ENCODE results near the gene CDH4. TPM values are rescaled to one million over a fixed set of nuclear protein-coding genes. Genes with fewer than 3 reads are reported as not detected.
"Not testable (repeated sequence)": the region's sequence is repeated elsewhere in the genome, so short reads cannot be mapped to it uniquely, and the experiment has no call there.

CDH4 gene
- total RNA-seq, 1 donor from 2014 or later: not detected

GRCh38 chr20:61852268-61853072 lies 600.4 kb downstream of the CDH4 start:
- no peak for DNase-seq (ENCODE audit: low spot score)
- intact Hi-C loops (cut with DNase I): no loop called here

GRCh38 chr20:61853073-61854005 lies 601.3 kb downstream of the CDH4 start:
- intact Hi-C loops (cut with DNase I): no loop called here

GRCh38 chr20:61854538-61854937 lies 602.5 kb downstream of the CDH4 start:
- intact Hi-C loops (cut with DNase I); DNase-seq (ENCODE audit: low spot score): not testable (repeated sequence)

More at GRCh38 chr20:61853073-61854005, 601.3 kb downstream of the CDH4 start:
- no peak for DNase-seq (ENCODE audit: low spot score)

GRCh38 chr20:61855286-61855685 lies 603.2 kb downstream of the CDH4 start:
- DNase-seq (ENCODE audit: low spot score): no peak
- intact Hi-C loops (cut with DNase I): no loop called here

GRCh38 chr20:61856626-61857413 lies 604.8 kb downstream of the CDH4 start:
- no peak for DNase-seq (ENCODE audit: low spot score)
- intact Hi-C loops (cut with DNase I): no loop called here

DNA sequence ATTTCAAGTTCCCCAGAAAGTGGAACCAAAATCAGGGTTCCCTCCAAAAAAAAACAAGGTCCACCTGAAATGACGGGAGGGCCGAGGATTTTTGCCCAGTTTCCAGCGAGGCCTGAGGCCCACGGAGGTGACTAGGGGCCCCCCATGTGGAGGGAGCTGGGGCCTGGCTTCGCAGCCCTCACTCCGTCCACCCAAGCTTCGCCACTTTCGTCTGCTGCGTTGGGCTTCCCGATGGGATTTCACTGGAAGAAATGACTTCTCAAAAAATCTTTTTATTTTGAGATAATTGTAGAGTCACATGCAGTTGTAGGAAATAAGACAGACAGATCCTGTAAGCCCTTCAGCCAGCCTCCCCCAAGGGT lies 605.3 kb downstream of the CDH4 start:
- intact Hi-C loops (cut with DNase I): no loop called here
- no peak for DNase-seq (ENCODE audit: low spot score)

- no peak for DNase-seq (ENCODE audit: low spot score)
- intact Hi-C loops (cut with DNase I): no loop called here
Observed at GRCh38 chr20:61857884-61858283, 605.8 kb downstream of the CDH4 start.

DNA sequence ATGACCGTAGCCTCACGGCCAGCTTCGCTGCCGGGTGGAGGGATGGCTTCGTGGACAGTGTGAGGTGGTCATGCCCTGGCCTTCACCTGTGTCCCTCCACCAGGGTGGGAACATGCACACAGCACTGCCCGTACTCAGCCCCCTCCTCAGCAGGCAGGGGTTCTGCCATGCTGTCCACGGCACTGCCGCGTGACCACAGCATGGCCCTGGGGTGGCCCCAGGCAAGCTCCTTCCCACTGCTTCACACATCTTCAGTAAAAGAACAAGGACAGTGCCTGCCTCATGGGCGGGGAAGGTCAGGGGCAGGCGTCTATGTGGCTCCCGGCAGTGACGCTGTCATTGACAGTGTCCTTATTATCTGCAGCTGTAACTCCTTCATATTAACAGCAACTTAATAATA lies 607.7 kb downstream of the CDH4 start:
- intact Hi-C loops (cut with DNase I): no loop called here
- DNase-seq (ENCODE audit: low spot score): no peak

DNA sequence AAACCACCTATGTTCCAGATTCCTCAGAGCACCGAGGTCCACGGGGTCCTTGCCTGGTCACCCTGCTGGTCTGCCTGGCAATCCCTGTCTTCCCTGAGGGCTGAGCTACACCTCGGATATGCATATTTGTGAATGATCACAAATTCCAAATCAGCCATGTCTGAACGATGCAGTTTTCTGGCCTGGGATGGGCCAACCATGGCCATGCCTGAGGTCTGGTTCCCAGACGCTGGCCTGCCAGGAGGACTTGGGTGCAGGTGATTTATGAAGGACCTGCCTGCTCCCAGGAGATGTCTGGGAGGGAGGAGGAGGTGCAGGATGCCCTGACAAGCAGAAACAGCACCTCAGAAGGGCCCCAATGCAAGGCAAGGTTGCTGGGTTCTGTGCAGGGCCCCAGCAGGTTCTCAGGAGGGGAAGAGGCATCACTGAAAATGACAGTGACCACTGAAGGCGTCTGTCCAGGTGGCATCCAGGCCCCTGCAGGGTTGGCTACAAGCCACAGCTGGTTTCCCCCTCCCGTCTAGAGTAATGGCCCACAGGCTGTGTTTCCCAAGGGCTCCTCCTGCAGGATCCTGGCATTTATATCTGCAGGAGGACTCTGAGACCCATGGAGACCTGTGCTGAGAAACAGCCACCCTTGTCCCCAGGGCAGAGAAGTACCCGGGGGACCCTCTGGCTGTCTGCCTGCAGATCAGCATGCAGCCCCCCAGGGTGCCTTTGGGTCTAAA lies 608.4 kb downstream of the CDH4 start:
- no peak for DNase-seq (ENCODE audit: low spot score)
- intact Hi-C loops (cut with DNase I): no loop called here

DNA sequence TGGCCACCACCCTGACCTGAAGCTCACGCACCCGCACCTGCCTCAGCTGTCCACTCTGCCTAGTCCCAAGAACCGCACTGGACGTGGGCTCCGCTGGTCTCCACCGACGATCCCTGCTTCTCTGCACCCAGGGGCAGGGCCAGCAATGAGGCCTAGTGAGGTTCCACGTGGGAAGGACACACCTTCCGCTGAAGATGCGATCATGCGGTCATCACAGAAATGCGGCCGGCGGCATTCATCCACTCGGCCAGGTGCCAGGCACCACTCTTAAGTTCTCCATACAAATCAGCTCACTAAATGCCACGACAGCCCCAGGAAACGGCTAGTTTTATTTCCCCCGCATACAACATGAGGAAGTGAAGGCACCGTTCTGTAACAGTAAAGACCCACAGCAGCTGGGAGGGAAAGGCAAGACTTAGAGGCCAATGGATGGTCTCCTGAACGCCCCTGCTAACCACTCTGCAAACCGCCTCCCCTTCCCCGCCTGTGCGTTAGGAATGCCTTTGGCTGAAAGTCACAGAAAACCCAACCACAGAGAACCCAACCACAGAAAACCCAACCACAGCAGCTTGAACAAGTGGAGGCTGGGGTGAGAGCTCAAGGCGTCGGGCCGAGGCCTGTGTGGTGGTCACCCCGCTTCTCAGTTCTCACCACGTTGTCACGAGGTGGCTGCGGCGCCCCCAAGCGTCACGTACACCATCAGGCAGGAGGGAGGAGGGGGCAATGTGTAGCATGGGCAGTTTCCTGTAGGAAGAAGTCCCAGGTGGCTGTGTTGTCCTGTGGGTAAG lies 609.2 kb downstream of the CDH4 start:
- DNase-seq (ENCODE audit: low spot score): no peak
- intact Hi-C loops (cut with DNase I): no loop called here

DNA sequence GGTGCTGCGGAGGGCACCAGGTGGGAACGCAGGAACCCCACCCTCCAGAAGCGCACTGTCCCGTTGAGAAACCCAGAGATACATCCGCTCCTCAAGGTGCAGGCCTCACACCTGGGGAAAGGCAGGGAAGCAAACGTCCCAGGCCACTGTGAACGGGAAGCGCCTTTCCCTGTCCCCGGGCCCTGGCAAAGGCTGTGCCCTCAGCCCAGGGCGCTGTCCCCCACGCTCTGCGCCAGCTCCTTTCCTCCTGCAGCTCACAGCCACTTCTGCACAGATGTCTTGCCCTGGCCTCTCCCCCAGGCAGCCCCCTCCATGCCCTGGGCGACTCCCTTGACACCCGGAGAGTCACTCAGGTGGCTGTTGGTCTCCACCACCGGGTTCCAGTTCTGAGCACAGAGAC lies 609.8 kb downstream of the CDH4 start:
- intact Hi-C loops (cut with DNase I): no loop called here
- DNase-seq (ENCODE audit: low spot score): no peak

GRCh38 chr20:61862881-61863280 lies 610.8 kb downstream of the CDH4 start:
- no peak for DNase-seq (ENCODE audit: low spot score)
- intact Hi-C loops (cut with DNase I): no loop called here

DNA sequence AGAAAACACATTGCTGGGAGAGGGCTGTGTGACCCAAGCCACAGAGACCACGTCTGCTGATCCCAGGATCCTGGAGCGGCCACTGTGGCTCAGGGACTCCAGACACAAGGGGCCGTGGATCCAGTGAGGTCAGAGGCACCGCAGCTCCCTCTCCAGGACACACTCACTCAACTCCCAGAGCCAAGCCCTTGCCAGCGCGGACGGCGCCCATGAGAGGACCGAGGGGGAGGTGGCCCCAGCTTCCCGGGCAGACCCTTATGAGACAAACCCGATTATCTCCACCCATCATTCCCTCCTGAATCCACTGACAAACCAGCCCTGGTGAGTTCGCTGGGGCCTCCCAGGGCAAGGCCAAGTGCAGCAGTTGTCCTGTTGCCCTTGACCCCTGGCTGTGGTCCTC lies 612.4 kb downstream of the CDH4 start:
- intact Hi-C loops (cut with DNase I): no loop called here
- no peak for DNase-seq (ENCODE audit: low spot score)

DNA sequence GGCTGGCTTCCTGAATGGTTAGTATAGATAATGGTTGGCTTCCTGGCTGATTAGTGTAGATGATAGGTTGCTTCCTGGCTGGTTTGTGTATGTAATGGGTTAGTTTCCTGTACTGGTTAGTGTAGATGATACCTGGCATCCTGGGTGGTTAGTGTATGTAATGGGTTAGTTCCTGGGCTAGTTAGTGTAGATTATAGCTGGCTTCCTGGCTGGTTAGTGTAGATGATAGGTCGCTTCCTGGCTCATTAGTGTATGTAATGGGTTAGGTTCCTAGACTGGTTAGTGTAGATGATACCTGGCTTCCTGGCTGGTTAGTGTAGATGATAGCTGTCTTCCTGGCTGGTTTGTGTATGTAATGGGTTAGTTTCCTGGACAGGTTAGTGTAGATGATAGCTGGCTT lies 613.3 kb downstream of the CDH4 start:
- intact Hi-C loops (cut with DNase I): no loop called here
- no peak for DNase-seq (ENCODE audit: low spot score)

GRCh38 chr20:61866165-61866564 lies 614.1 kb downstream of the CDH4 start:
- DNase-seq (ENCODE audit: low spot score): no peak
- intact Hi-C loops (cut with DNase I): no loop called here

GRCh38 chr20:61868006-61868405 lies 615.9 kb downstream of the CDH4 start:
- intact Hi-C loops (cut with DNase I): no loop called here

DNA sequence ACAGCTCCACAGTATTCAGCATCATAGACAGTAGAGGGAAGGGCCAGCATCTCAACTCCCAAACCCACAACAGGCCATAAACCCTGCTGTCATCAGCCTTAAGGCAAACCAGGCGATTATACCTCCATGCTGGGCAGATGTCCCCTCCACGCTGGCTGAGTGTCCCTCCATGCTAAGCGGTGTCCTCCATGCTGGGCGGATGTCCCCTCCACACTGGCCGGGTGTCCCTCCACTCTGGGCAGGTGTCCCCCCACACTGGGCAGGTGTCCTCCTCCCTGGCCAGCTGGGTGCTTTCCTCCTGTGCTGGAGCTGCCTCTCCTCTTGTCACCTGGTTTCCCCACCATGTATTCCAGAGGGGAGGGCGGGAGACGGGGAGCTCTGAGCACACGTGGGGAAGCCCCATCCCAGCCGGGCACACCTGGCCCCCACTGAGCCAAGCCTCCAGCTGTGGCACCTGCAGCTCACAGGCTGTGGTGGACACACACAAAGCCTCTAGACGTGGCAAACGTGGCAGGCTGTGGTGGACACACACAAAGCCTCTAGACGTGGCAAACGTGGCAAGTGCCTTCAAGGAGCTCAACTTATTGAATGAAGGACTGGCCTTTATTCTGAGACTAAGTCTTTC lies 616.5 kb downstream of the CDH4 start:
- no peak for DNase-seq (ENCODE audit: low spot score)
- intact Hi-C loops (cut with DNase I): no loop called here

More at GRCh38 chr20:61868006-61868405, 615.9 kb downstream of the CDH4 start:
- DNase-seq (ENCODE audit: low spot score): no peak
